ENCODE data around the gene KDR.

GRCh38 chr4:55157559-55158277 is 32.3 kb upstream of the KDR start:
- TF ChIP-seq POLR2A (IDR thresholded peaks at IDR 0.05) = no peak
- no peak for TF ChIP-seq CTCF (IDR thresholded peaks at IDR 0.05)
- TF ChIP-seq EP300 (IDR thresholded peaks at IDR 0.05) = no peak
- TF ChIP-seq POLR2AphosphoS5 (IDR thresholded peaks at IDR 0.05) = no peak
